Mesodermal cell (in vitro differentiated cells): ENCODE measurements around the gene PCDHGC3.

Experiments used
- H3K27ac ChIP-seq: 2 replicates; pipeline ENCODE4 v1.7.0; 2013; ENCODE audit warnings: mild to moderate bottlenecking, low read depth, low read length, moderate library complexity; ENCODE audit not compliant: severe bottlenecking
- H3K36me3 ChIP-seq: 2 replicates; pipeline ENCODE4 v1.7.1; 2013; ENCODE audit warnings: mild to moderate bottlenecking, low read length, moderate library complexity; ENCODE audit not compliant: control insufficient read depth, insufficient read depth
- H3K4me1 ChIP-seq: one replicate; pipeline ENCODE4 v1.7.1; 2013; ENCODE audit warnings: mild to moderate bottlenecking, low read length; ENCODE audit not compliant: insufficient read depth, control insufficient read depth, poor library complexity, severe bottlenecking
- H3K4me3 ChIP-seq: 2 replicates; pipeline ENCODE4 v1.7.0; 2013; ENCODE audit warnings: low read length, control low read depth, mild to moderate bottlenecking; ENCODE audit not compliant: insufficient read depth, poor library complexity, severe bottlenecking; ENCODE audit errors: extremely low read depth
- H3K9me3 ChIP-seq: 2 replicates; pipeline ENCODE4 v1.7.1; 2013; ENCODE audit warnings: mild to moderate bottlenecking, low read length, moderate library complexity; ENCODE audit not compliant: control insufficient read depth
- WGBS, 2 experiments: methylation state at CpG; one replicate each; pipeline ENCODE4 v1.1.5; 2013; ENCODE audit warnings: missing lambda C conversion rate in 2 of 2; ENCODE audit not compliant: insufficient coverage in 2 of 2; 5-methylcytosine and 5-hydroxymethylcytosine counted together

PCDHGC3 gene

GRCh38 chr5:141508798-141509611, 33.2 kb downstream of the PCDHGC3 start:
- Histone ChIP-seq H3K27ac (peak overlapping the region; percentile 95), H3K4me1 (peaks cover 62% of the 10 kb centered on the region), H3K36me3 (peaks cover 60% of the 10 kb centered on the region), H3K9me3 (no peaks in the 10 kb centered on the region), H3K4me3 (peak overlapping the region; percentile 18)
- 40 to 46% methylated on average over 3 to 7 of the region's 23 CpGs for WGBS, 2 experiments

- no peaks in the 10 kb centered on the region for H3K9me3 ChIP-seq
- no peak overlapping the region for H3K27ac ChIP-seq
- H3K4me1 ChIP-seq: peaks cover 73% of the 10 kb centered on the region
- H3K36me3 ChIP-seq: peaks cover 49% of the 10 kb centered on the region
- H3K4me3 ChIP-seq: no peak overlapping the region
- WGBS, 2 experiments: 85 to 100% methylated on average over 2 to 6 of the region's 9 CpGs
Observed at GRCh38 chr5:141510160-141510559, 34.4 kb downstream of the PCDHGC3 start.

- Histone ChIP-seq H3K4me1 (peaks cover 80% of the 10 kb centered on the region), H3K27ac (no peak overlapping the region), H3K4me3 (no peak overlapping the region), H3K9me3 (no peaks in the 10 kb centered on the region), H3K36me3 (peaks cover 48% of the 10 kb centered on the region)
- 86 to 100% methylated on average over 2 to 10 of the region's 14 CpGs for WGBS, 2 experiments
Observed at GRCh38 chr5:141510850-141511601, 35.3 kb downstream of the PCDHGC3 start.

- WGBS, 2 experiments: 87 to 96% methylated on average over 2 of the region's 4 CpGs
- no peak overlapping the region for H3K4me3 ChIP-seq
- peak overlapping the region; percentile 99 for H3K27ac ChIP-seq
- no peaks in the 10 kb centered on the region for H3K9me3 ChIP-seq
- peaks cover 80% of the 10 kb centered on the region for H3K4me1 ChIP-seq
- peaks cover 48% of the 10 kb centered on the region for H3K36me3 ChIP-seq
Observed at GRCh38 chr5:141511771-141512325, 36.1 kb downstream of the PCDHGC3 start.

GRCh38 chr5:141512390-141512910, 36.7 kb downstream of the PCDHGC3 start:
- Histone ChIP-seq H3K4me1 (peaks cover 74% of the 10 kb centered on the region), H3K27ac (peak overlapping the region; percentile 99), H3K9me3 (no peaks in the 10 kb centered on the region), H3K4me3 (peak overlapping the region; percentile 34), H3K36me3 (peaks cover 53% of the 10 kb centered on the region)
- 47 to 48% methylated on average over 18 to 23 of the region's 28 CpGs for WGBS, 2 experiments

GRCh38 chr5:141512911-141513626, 37.3 kb downstream of the PCDHGC3 start:
- WGBS, 2 experiments: 27 to 28% methylated on average over 17 to 27 of the region's 43 CpGs
- Histone ChIP-seq H3K4me3 (peak overlapping the region; percentile 34), H3K9me3 (no peaks in the 10 kb centered on the region), H3K4me1 (peaks cover 73% of the 10 kb centered on the region), H3K36me3 (peaks cover 57% of the 10 kb centered on the region), H3K27ac (peak overlapping the region; percentile 99)

- H3K4me3 ChIP-seq: peak overlapping the region; percentile 34
- peak overlapping the region; percentile 99 for H3K27ac ChIP-seq
- 9 to 10% methylated on average over 20 to 21 of the region's 29 CpGs for WGBS, 2 experiments
- peaks cover 64% of the 10 kb centered on the region for H3K36me3 ChIP-seq
- peaks cover 75% of the 10 kb centered on the region for H3K4me1 ChIP-seq
- no peaks in the 10 kb centered on the region for H3K9me3 ChIP-seq
Observed at GRCh38 chr5:141513627-141514329, 38.0 kb downstream of the PCDHGC3 start.

GRCh38 chr5:141514330-141515133, 38.8 kb downstream of the PCDHGC3 start:
- peaks cover 69% of the 10 kb centered on the region for H3K36me3 ChIP-seq

GRCh38 chr5:141515141-141515540, 39.4 kb downstream of the PCDHGC3 start:
- Histone ChIP-seq H3K4me3 (no peak overlapping the region), H3K36me3 (peaks cover 70% of the 10 kb centered on the region), H3K4me1 (peaks cover 73% of the 10 kb centered on the region), H3K27ac (peak overlapping the region; percentile 99), H3K9me3 (no peaks in the 10 kb centered on the region)
- WGBS, 2 experiments: 50% methylated on average over 1 of the region's 3 CpGs; no CpG with 5 or more reads in 1 of the 2 experiments

More at GRCh38 chr5:141514330-141515133, 38.8 kb downstream of the PCDHGC3 start:
- 37 to 43% methylated on average over 6 of the region's 6 CpGs for WGBS, 2 experiments
- Histone ChIP-seq H3K4me3 (peak overlapping the region; percentile 3), H3K9me3 (no peaks in the 10 kb centered on the region), H3K4me1 (peaks cover 77% of the 10 kb centered on the region), H3K27ac (peak overlapping the region; percentile 99)
